DMS 273 treated with DMSO at 0.1 percent for 48 hours (cell line): ENCODE results near the gene ADD2.
"Not testable (repeated sequence)": the region's sequence is repeated elsewhere in the genome, so short reads cannot be mapped to it uniquely, and the experiment has no call there.

Experiments
- DNase-seq: peaks from one replicate; lab custom pipeline; 2025; lab: John Stamatoyannopoulos, UW

ADD2 gene

DNA sequence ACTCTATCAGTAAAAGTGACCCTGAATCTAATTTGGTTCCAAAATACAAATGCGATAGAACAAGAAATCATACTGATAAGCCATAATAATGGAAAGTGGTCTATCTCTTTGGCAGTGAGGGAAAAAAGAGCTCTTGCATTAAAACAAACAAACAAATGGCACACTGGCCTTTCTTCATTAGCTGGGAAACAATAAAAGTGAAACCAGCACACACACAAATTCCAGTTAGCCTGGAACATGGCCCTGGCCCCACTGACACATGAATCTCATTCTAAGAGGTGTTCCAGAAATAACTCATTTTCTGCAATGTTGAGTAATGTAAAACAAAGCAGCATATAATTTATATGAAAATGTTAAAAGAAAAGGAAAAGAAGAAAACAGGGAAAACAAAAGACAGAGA is 135.0 kb downstream of the ADD2 start:
- no peak for DNase-seq

DNA sequence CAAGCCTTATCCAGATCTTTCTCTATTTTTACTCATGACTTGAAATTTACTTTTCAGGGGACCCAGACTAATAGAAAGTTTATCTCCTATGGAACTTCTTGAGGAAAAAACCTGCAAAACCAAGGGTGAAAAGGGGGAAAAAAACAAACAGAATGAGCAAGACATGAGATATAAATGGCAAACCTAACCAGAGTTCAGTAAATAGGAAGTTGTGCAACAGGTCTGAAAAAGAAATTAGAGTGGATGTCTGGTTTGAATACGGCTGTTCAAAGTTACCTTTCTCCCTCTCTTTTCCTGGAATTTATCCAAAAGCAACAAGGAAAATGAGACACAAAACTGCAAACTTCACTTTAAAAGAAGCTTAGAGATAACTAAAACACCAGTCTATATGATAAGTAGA is 135.6 kb downstream of the ADD2 start:
- DNase-seq: no peak

DNA sequence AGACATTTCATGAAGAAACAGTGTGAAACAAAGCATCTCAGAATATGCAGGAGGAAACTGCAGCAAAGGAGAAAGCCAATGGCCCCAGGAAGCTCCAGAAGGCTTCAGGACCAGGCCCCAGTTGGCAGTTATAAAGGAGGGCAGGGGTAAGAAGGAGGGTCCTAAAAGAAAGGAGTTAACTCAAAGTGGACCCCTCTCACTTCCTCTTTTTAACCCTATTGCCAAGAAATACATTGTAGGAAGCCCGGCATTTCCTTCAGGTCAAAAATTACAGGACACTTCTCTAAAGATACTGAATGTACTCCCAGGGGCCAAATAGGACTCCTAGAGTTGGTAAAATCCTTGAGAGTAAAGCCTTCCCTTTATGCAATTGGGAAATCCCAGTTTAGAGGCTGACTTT is 137.2 kb downstream of the ADD2 start:
- no peak for DNase-seq

DNA sequence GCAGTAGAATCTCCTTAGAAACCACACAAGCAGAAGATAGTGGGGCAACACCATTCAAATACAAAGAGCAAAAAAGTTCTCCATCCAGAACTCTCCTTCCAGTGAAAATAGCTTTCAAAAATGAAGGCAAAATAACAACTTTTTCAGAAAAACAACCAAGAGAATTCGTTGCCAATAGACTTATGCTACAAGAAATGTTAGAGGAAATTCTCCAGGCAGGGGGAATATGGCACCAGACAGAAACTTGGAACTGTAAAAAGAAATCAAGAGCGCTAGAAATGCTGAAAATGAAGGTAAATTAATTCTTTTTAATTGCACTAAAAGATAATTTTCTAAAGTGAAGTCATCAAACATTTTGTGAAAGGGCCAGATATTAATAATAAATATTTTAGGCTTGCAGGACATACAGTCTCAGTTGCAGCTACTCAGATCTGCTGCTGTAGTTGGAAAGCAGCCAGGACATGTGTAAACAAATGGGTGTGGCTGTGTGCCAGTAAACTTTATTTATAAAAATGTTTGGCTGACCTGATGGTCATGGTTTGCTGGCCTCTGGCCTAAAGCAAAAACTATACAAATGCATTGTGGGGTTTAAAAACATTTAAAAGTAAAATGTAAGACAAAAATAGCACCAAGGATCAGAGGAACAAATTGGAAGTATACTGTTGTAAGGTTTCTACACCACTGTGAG is 140.6 kb downstream of the ADD2 start:
- peak; percentile 74 for DNase-seq

DNA sequence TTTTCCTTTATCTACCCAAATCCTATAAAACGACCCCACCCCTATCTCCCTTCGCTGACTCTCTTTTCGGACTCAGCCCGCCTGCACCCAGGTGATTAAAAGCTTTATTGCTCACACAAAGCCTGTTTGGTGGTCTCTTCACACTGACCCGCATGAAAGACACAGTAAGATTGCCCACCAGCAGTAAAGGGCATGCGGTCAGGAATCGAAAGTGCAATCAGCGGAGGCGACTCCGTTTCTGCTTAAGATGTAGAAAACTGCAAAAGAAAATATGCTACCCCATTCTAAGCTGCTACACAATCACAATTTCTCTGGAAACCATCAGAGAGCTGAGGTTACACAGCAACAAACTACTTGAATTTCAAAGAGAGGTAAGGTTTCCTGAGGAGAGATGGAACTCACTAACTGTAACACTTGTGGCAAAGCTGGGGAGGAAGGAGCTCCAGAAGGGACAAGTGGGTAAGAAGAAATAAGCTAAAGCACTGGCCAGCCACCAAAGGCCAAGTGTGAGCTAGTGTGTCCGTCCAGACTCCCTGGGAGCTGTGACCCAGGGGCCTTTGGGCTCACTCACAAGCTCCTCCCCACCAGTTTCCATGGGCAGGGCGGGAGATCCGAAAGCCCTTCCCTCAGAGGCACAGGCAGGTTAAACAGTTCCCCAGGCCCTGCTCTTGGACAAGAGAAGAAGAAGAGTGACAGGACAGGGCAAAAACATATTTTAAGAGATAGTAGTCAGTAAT is 141.6 kb downstream of the ADD2 start:
- DNase-seq: no peak

DNA sequence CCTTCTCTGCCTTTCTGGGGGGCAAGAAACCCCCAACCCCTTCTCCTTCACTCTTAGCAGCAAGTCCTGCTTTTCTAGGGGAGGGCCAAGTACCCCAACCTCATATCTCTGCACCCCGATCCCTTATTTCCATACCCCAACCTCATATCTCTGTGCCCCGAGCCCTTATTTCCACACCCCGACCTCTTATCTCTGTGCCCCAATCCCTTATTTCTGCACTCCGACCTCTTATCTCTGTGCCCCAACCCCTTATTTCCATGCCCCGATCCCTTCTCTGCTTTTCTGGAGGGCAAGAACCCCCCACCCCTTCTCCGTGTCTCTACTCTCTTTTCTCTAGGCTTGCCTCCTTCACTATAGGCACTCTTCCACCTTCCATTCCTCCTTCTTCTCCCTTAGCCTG is 146.5 kb downstream of the ADD2 start:
- not testable (repeated sequence) for DNase-seq

DNA sequence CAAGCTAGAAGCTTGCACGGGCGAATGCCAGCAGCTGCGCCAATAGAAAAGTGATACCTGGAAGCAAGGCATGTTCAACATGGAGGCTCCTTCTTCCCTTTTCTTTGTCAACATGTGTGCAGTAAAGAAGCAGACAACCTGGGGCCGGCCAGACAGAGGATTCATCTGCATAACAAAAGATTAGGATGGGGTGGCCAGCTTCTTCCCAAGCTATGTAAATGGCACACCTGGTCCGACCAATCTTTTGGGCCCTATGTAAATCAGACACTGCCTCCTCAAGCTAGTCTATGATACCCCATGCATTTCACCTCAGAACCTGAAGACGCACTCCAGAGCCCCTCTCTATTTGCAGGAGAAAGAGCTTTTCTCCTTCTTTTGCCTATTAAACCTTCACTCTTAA is 148.0 kb downstream of the ADD2 start:
- DNase-seq: no peak

DNA sequence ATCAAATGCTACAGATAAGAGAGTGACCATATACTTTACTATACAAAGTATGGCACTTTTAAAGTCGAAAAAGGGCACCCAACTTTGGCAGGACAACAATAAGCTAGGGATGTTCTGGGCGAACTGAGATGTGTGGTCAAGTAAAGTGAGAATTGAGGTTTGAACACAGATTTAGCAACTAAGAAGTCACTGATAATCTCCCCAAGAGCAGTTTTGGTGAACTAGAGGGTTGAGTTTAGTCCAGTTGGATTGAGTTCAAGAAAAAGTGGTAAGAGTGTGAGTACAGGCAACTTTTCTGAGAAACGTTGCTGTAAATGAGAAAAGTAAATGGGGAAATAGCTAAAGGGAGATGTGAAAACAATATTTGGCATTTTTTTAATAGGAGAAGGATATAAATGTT is 148.8 kb downstream of the ADD2 start:
- DNase-seq: no peak

DNA sequence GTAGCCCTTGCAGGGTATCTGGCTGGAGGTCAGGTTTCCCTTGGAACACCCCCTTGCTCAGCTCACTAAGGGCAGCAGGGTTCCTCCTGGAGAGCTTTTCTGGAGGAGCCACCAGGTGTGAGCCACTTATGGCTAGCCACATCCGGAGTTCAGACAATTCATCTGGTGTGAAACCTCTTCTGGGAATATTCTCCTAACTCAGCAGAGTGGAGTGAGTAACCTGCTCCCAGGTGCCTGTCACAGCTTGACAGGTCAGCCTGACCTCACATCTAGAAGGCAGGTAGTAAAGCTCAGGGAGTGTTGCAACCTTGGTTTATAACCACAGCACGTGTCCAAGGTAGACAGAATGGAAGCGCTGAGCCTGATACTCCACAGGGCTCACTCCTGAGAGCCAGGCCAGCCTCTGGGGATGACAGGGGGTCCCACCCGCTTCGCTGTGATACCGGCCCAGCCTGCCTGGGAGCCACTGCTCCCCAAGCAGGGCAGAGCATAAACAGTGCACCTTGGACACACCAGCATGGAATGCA is 151.8 kb downstream of the ADD2 start:
- no peak for DNase-seq

DNA sequence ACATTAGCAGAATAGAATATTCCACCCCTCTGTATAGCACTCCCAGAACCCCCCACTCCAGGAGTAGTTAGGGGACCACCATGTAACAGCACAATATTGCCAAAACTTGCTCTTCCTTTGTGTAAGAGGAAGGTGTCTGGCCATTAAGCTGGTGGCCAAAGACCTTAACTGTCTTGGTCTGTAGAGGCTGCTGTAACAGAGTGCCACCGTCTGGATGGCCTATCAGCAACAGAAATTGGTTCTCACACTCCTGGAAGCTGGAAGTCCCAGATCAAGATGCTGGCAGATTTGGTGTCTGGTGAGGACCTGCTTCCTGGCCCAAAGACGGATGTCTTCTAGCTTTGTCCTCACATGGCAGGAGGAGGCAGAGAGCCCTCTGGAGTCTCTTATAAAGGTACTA is 152.8 kb downstream of the ADD2 start:
- DNase-seq: no peak

DNA sequence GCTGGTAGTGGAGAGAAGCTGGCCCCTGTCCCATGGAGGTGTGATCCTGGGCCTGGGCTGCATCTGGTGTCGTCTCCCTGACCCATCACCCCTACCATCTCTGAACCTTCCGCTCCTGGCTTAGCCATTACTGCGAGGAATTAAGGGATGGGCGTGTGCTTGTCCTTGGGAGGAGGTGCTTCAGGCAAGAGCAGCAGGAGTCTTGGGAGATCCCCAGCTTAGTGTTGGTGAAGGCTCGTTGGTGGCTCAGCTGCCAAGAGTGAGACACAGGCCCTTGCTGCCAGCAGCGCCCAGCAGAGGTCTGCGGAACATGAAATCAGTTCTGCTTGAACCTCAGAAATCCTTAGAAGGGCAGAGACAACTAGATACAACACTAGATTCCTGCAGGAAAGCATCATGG is 154.5 kb downstream of the ADD2 start:
- DNase-seq: no peak

DNA sequence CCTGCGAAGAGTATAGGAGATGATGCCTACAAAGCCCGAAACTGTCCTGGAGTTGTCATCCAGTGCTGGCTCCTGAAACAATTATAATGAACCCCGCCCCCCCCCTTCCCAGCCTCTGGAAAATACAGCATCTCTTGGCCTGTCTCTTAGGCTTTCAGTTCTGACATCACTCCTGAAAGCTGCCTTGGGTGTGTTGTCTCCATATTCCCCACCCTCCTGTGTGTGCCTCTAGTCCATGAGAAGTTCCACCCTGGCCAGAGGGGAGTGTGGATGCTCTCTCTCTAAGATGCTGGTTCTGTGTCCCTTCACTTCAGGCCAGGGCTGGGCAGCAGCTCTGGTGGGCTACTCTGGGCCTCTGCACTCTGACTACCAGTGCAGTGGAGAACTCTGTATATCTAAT is 155.4 kb downstream of the ADD2 start:
- no peak for DNase-seq

DNA sequence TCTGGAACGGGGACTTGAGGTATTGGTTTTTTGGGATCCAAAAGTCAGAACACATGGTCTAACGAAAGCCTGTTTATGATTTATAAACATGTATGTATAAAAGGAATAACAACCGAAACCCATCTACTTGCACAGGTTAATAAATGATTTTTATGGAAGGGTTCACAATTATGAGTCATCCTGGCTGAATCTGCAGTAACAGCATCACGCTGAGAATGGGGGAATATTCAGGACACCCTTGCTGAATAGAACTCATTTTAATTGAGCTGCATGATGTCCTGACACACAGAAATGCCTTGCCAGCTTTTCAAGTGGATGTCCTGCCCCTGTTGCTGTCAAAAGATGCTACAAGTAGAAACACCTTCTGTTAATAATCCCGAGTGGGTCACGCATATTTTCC is 159.6 kb downstream of the ADD2 start:
- no peak for DNase-seq

DNA sequence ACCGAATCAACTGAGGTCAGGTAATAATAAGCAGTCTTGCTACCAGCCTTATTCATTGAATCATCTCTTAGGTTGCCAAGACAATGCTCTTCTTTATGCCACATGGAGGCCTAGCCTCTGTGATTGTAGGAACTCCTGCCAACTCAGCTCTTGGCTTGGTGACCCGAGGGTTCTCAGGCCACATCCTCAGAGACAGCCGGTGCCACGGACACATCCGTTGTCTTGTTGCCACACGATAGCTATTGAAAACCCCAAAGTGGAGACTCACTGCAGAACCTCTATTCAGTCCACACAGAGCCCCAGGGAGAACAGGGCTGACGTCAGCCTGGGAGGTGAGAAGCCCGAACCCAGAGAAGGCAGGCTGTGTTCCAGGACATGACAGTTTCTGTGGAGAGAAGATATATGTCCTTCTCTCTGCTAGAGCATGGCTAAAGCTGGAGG is 160.9 kb downstream of the ADD2 start:
- no peak for DNase-seq
